T-helper 1 cell treated with Interleukin-12 subunit alpha and Interleukin-12 subunit beta and Interleukin-4 antibody, amounts not matched to agents 30 μg/mL and 1 μg/mL, for 36 hours (primary cell): ENCODE measurements around the gene PILRA.
A peak's percentile ranks its signal among the peaks of the same experiment; 100 is the strongest.

ENCODE experiments used
- H3K27ac Mint-ChIP-seq: one replicate; pipeline ENCODE4 v1.8.0; 2021; ENCODE audit warnings: mild to moderate bottlenecking, mixed read lengths
- H3K27me3 Mint-ChIP-seq: one replicate; pipeline ENCODE4 v1.8.0; 2021; ENCODE audit warnings: low read depth, mixed read lengths
- H3K36me3 Mint-ChIP-seq: one replicate; pipeline ENCODE4 v1.8.0; 2021; ENCODE audit warnings: low read depth, mixed read lengths
- H3K4me1 Mint-ChIP-seq: one replicate; pipeline ENCODE4 v1.8.0; 2021; ENCODE audit warnings: low read depth, mixed read lengths
- H3K4me3 Mint-ChIP-seq: one replicate; pipeline ENCODE4 v1.8.0; 2021; ENCODE audit warnings: mild to moderate bottlenecking, moderate library complexity, mixed read lengths
- H3K9me3 Mint-ChIP-seq: one replicate; pipeline ENCODE4 v1.8.0; 2021; ENCODE audit warnings: mixed read lengths

The PILRA gene

GRCh38 chr7:100428199-100428966 is 55.1 kb downstream of the PILRA start, which contains the start of gene ZCWPW1:
Gene ZCWPW1, minus strand, starts transcription at chr7:100428703. Its CDS starts 8,054 bp downstream, at chr7:100420649.
- H3K4me1 Mint-ChIP-seq: peaks cover 30% of the 10 kb centered on the region
- peaks cover 10% of the 10 kb centered on the region for H3K27me3 Mint-ChIP-seq
- peak within 1 kb of the TSS; percentile 100 for H3K27ac Mint-ChIP-seq
- H3K4me3 Mint-ChIP-seq: peak within 1 kb of the TSS; percentile 94
- peaks cover 18% of the 10 kb centered on the region for H3K36me3 Mint-ChIP-seq
- H3K9me3 Mint-ChIP-seq: no peaks in the 10 kb centered on the region

GRCh38 chr7:100428967-100429636 is 55.8 kb downstream of the PILRA start:
- Mint-ChIP-seq H3K4me1 (peaks cover 34% of the 10 kb centered on the region), H3K4me3 (peak overlapping the region; percentile 94), H3K9me3 (no peaks in the 10 kb centered on the region), H3K27ac (peak overlapping the region; percentile 100), H3K36me3 (peaks cover 24% of the 10 kb centered on the region), H3K27me3 (peaks cover 10% of the 10 kb centered on the region)

GRCh38 chr7:100429637-100430492 is 56.6 kb downstream of the PILRA start, which contains the start of gene MEPCE:
Gene MEPCE, plus strand, starts transcription at chr7:100429831. Its CDS starts 188 bp downstream, at chr7:100430019.
- Mint-ChIP-seq H3K27ac (peak within 1 kb of the TSS; percentile 100), H3K9me3 (no peaks in the 10 kb centered on the region), H3K4me3 (peak within 1 kb of the TSS; percentile 94), H3K27me3 (peaks cover 10% of the 10 kb centered on the region), H3K4me1 (peaks cover 41% of the 10 kb centered on the region), H3K36me3 (peaks cover 30% of the 10 kb centered on the region)

- Mint-ChIP-seq H3K4me1 (peaks cover 46% of the 10 kb centered on the region), H3K27ac (peak overlapping the region; percentile 95), H3K27me3 (peaks cover 10% of the 10 kb centered on the region), H3K4me3 (peak overlapping the region; percentile 91), H3K9me3 (no peaks in the 10 kb centered on the region), H3K36me3 (peaks cover 37% of the 10 kb centered on the region)
Measured at GRCh38 chr7:100430493-100431285, 57.4 kb downstream of the PILRA start.

GRCh38 chr7:100431286-100431735 is 58.0 kb downstream of the PILRA start:
- Mint-ChIP-seq H3K36me3 (peaks cover 39% of the 10 kb centered on the region), H3K4me3 (peak overlapping the region; percentile 65), H3K27me3 (peaks cover 6% of the 10 kb centered on the region), H3K27ac (peak overlapping the region; percentile 69), H3K4me1 (peaks cover 46% of the 10 kb centered on the region), H3K9me3 (no peaks in the 10 kb centered on the region)

GRCh38 chr7:100432053-100432452 is 58.8 kb downstream of the PILRA start:
- no peaks in the 10 kb centered on the region for H3K9me3 Mint-ChIP-seq
- H3K27me3 Mint-ChIP-seq: peaks cover 6% of the 10 kb centered on the region
- H3K4me3 Mint-ChIP-seq: peak overlapping the region; percentile 65
- peaks cover 46% of the 10 kb centered on the region for H3K4me1 Mint-ChIP-seq
- peak overlapping the region; percentile 69 for H3K27ac Mint-ChIP-seq
- peaks cover 41% of the 10 kb centered on the region for H3K36me3 Mint-ChIP-seq

GRCh38 chr7:100432621-100433275 is 59.5 kb downstream of the PILRA start:
- peaks cover 46% of the 10 kb centered on the region for H3K4me1 Mint-ChIP-seq
- H3K9me3 Mint-ChIP-seq: no peaks in the 10 kb centered on the region
- peaks cover 41% of the 10 kb centered on the region for H3K36me3 Mint-ChIP-seq
- peak overlapping the region; percentile 10 for H3K4me3 Mint-ChIP-seq
- peaks cover 6% of the 10 kb centered on the region for H3K27me3 Mint-ChIP-seq
- H3K27ac Mint-ChIP-seq: no peak overlapping the region

GRCh38 chr7:100433276-100433591 is 59.9 kb downstream of the PILRA start:
- H3K27me3 Mint-ChIP-seq: peaks cover 6% of the 10 kb centered on the region
- peak overlapping the region; percentile 10 for H3K4me3 Mint-ChIP-seq
- H3K27ac Mint-ChIP-seq: peak overlapping the region; percentile 60
- H3K36me3 Mint-ChIP-seq: peaks cover 39% of the 10 kb centered on the region
- no peaks in the 10 kb centered on the region for H3K9me3 Mint-ChIP-seq
- H3K4me1 Mint-ChIP-seq: peaks cover 46% of the 10 kb centered on the region

GRCh38 chr7:100433592-100434296 is 60.5 kb downstream of the PILRA start:
- Mint-ChIP-seq H3K9me3 (no peaks in the 10 kb centered on the region), H3K4me3 (peak overlapping the region; percentile 25), H3K27ac (peak overlapping the region; percentile 60), H3K27me3 (peaks cover 6% of the 10 kb centered on the region), H3K36me3 (peaks cover 39% of the 10 kb centered on the region), H3K4me1 (peaks cover 46% of the 10 kb centered on the region)

- Mint-ChIP-seq H3K27me3 (peaks cover 2% of the 10 kb centered on the region), H3K4me3 (peak overlapping the region; percentile 89), H3K9me3 (no peaks in the 10 kb centered on the region), H3K36me3 (peaks cover 35% of the 10 kb centered on the region), H3K27ac (peak overlapping the region; percentile 87), H3K4me1 (peaks cover 42% of the 10 kb centered on the region)
Measured at GRCh38 chr7:100434297-100435144, 61.2 kb downstream of the PILRA start.

GRCh38 chr7:100435401-100436304 is 62.4 kb downstream of the PILRA start:
- Mint-ChIP-seq H3K4me3 (peak overlapping the region; percentile 89), H3K36me3 (peaks cover 33% of the 10 kb centered on the region), H3K27ac (peak overlapping the region; percentile 87), H3K27me3 (no peaks in the 10 kb centered on the region), H3K9me3 (no peaks in the 10 kb centered on the region), H3K4me1 (peaks cover 37% of the 10 kb centered on the region)
